SK-N-MC (cell line): Measurements from ENCODE around the gene TTLL11.

ENCODE experiments used
- DNase-seq: peaks from one replicate; pipeline ENCODE4 v3.0.0-alpha.2; 2011; ENCODE audit warnings: low read depth, low spot score
- H3K27ac ChIP-seq: fragments of 200-600 bp; sonication (generic); 2 replicates; pipeline ENCODE4 v1.5.1; 2016; ENCODE audit warnings: mixed run types
- H3K36me3 ChIP-seq: fragments of 200-600 bp; sonication (generic); 2 replicates; pipeline ENCODE4 v1.6.1; 2017; ENCODE audit warnings: antibody characterized with exemption, low read length, mixed read lengths; ENCODE audit not compliant: insufficient read depth
- H3K4me3 ChIP-seq: fragments of 200-600 bp; sonication (generic); 2 replicates; pipeline ENCODE4 v1.5.1; 2016
- H3K9ac ChIP-seq: fragments of 200-600 bp; sonication (generic); 2 replicates; pipeline ENCODE4 v1.8.0; 2017; ENCODE audit warnings: mixed run types, mixed read lengths; ENCODE audit not compliant: insufficient read length
- H3K9me3 ChIP-seq: fragments of 200-600 bp; sonication (generic); 2 replicates; pipeline ENCODE4 v1.6.1; 2017; ENCODE audit warnings: low read depth, mild to moderate bottlenecking, antibody characterized with exemption, low read length, moderate library complexity, mixed read lengths
- EZH2 ChIP-seq: fragments of 200-600 bp; sonication (generic); IDR thresholded peaks from one replicate; pipeline ENCODE4 v1.6.1; 2017; ENCODE audit warnings: antibody characterized with exemption
- FOXP2 ChIP-seq: optimal IDR thresholded peaks from 2 replicates; pipeline ENCODE3; 2011; ENCODE audit warnings: mild to moderate bottlenecking, moderate library complexity; ENCODE audit not compliant: insufficient read depth; ENCODE audit errors: extremely low read length, control extremely low read depth
- POLR2AphosphoS5 ChIP-seq: IDR thresholded peaks from 2 replicates; pipeline ENCODE4 v1.6.1; 2012; ENCODE audit warnings: mild to moderate bottlenecking, low read depth, low read length, borderline replicate concordance

TTLL11 gene

DNA sequence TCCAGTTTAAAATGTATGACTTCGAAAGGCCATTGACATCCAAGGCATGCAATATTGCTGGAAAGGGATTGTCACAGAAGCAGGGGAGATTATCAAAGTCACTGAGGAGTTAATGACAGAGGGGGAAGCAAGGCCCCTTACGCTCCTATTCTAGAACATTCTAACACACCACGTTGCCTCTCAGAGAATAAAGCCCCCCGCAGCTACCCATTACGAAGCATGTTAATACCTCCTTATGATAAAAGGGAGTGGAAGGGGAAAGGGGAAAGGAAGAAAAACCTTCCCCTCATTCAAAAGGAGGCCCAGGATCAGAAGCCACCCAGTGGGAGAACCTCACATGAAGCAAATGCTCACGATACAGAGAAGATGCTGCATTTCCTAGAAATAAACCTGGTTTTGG lies 228.0 kb downstream of the TTLL11 start:
- H3K4me3 ChIP-seq = no peak overlapping the region
- no peak for DNase-seq
- no peaks in the 10 kb centered on the region for H3K36me3 ChIP-seq

DNA sequence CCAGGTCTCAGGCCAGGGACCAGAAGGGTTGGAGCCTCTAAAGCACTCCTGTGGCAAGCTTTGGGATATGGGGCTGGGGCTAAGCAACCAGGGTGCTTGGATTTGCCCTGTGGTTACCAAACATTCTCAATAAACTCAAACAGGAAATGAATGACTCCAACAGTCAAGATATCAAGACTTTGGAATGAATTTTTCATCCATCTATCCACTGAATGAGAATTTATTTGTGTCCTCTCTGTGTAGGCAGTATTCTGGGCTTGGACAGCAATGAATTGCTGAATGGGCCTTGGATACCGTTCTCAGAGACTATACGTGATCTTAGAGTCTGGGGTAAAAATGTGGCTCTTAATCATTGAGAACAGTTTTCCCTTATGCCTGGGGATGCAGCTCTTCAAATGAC lies 229.2 kb downstream of the TTLL11 start:
- no peak for DNase-seq
- H3K27ac ChIP-seq = no peak overlapping the region
- H3K36me3 ChIP-seq = no peaks in the 10 kb centered on the region
- H3K4me3 ChIP-seq = no peak overlapping the region
- H3K9ac ChIP-seq = no peak overlapping the region
- no peak for TF ChIP-seq POLR2AphosphoS5
- TF ChIP-seq FOXP2 = no peak
- TF ChIP-seq EZH2 = no peak
- no peaks in the 10 kb centered on the region for H3K9me3 ChIP-seq

More for the DNA sequence above, 228.0 kb downstream of the TTLL11 start:
- TF ChIP-seq FOXP2 (no peak), EZH2 (no peak), POLR2AphosphoS5 (no peak)
- H3K9me3 ChIP-seq = no peaks in the 10 kb centered on the region
- H3K9ac ChIP-seq = no peak overlapping the region
- no peak overlapping the region for H3K27ac ChIP-seq

DNA sequence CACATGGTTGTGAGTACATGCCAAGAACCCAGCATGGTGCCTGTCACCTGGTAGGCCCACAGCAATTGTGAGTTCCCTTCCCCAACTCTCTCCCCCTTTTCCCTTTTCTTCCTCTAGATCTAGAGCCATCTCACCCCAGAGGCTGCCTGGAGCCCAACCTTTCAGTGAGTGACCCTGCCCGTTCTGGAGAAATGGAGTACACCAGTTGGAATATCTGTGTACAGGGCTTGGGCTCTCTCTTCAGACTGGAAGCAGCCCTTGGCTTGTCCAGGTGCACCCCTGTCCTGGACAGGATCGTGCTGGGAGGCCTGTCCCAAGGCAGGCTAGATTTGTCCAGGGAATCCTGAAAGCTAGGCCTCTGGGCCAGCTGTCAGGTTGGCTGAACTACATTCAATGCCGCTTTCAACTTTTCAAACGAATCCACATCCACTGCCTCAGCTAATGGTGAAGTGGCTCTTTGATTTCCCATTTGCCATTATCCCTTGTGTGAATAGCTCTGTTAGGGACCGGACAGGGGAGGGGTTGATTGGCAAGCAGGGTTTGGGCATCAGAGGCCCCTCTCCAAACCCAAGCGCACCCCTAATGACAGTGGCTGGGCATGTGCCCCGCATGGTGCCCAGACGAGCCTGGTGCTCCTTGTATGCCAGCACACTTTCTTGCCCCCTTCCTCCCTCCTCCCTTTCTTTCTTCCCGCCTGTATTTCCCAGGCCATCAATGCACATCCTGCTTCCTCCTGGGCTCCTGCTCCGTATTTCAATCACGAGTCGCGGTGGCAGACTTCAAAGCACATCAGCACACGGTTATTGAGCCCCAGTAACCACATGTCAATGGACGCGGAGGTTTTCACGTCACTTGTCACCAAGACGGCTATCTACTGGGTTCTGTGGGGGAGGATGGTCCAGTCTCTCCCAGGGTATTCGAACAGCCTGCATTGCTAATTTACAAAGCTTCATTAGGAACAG lies 230.5 kb downstream of the TTLL11 start:
- no peak for TF ChIP-seq POLR2AphosphoS5
- no peak for TF ChIP-seq EZH2
- TF ChIP-seq FOXP2 = no peak
- no peak for DNase-seq

DNA sequence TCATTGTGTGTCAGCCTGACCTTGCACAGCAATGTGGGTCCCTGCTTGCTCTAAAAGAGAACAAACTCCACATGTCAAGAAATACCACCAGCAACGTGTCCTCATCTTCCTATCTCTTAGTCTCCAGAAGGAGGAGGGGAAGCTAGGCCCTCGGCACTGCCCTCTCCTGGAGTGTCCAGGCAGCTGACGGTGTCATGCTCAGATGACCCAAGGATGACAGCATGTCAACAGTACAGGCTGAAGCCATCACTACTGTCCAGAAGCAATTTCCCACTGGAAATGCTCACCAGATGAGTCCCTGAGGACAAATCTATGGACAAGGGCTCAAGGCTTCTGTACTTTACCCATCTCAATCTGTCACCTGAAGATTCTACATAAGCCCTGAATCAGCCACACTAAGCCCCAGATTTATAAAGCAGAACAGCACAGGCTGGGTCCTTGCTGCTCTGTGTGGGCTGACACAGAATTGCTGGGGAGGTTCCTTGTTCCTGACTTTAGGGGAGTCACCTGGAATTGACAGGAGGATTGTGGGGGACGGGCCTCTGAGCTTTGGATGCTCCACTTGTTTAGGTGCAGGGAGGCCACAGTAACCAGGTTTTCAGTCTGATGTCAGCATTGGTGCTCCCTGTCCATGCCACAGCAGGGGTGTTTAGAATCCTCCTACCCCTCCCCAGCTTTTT lies 231.5 kb downstream of the TTLL11 start:
- H3K9me3 ChIP-seq = no peaks in the 10 kb centered on the region
- H3K36me3 ChIP-seq = no peaks in the 10 kb centered on the region
- no peak overlapping the region for H3K27ac ChIP-seq
- DNase-seq = no peak
- no peak for TF ChIP-seq POLR2AphosphoS5
- no peak for TF ChIP-seq FOXP2
- no peak for TF ChIP-seq EZH2
- H3K4me3 ChIP-seq = no peak overlapping the region
- no peak overlapping the region for H3K9ac ChIP-seq

More for the DNA sequence above, 230.5 kb downstream of the TTLL11 start:
- Histone ChIP-seq H3K36me3 (no peaks in the 10 kb centered on the region), H3K9ac (no peak overlapping the region), H3K27ac (no peak overlapping the region), H3K9me3 (no peaks in the 10 kb centered on the region), H3K4me3 (no peak overlapping the region)

DNA sequence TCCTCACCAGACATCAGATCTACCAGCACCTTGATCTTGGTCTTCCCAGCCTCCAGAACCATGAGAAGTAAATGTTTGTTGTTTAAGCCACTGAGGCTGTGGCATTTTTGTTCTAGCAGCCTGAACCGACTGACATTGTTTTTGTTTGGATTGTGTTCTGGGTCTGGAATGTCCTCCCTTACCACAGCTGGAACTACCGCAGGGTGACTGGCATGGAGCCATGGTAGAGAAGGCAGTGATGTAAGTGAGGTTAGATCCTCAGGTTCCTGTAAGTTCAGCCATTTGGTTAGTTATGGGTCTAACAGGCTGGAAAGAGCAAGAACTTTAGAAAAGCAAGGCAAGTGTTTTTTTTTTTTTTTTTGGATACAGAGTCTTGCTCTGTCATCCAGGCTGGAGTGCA lies 232.4 kb downstream of the TTLL11 start:
- H3K27ac ChIP-seq = no peak overlapping the region
- TF ChIP-seq FOXP2 (no peak), EZH2 (no peak), POLR2AphosphoS5 (no peak)
- no peak overlapping the region for H3K4me3 ChIP-seq
- H3K36me3 ChIP-seq = no peaks in the 10 kb centered on the region
- H3K9ac ChIP-seq = no peak overlapping the region
- no peak for DNase-seq
- no peaks in the 10 kb centered on the region for H3K9me3 ChIP-seq

DNA sequence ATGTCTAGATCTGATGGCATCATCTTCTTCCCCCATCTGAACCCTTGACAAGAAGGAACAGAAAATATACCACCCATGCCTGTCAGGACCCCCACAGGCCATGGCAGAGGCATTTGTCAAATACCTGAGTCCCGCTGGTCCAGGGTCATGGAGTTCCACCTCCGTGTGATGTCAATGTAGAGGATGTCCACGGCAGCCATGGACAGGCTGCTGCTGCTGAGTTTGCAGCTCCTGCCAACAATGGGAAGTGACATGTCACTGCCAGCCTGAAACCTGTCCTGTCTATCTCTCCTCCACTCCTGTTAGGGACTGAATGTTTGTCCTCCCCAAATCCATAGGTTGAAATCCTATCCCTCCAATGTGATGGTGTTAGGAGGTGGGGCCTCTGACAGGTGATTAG lies 232.9 kb downstream of the TTLL11 start:
- Histone ChIP-seq H3K4me3 (no peak overlapping the region), H3K27ac (no peak overlapping the region), H3K36me3 (no peaks in the 10 kb centered on the region), H3K9me3 (no peaks in the 10 kb centered on the region), H3K9ac (no peak overlapping the region)
- no peak for DNase-seq
- no peak for TF ChIP-seq EZH2
- no peak for TF ChIP-seq FOXP2
- no peak for TF ChIP-seq POLR2AphosphoS5

DNA sequence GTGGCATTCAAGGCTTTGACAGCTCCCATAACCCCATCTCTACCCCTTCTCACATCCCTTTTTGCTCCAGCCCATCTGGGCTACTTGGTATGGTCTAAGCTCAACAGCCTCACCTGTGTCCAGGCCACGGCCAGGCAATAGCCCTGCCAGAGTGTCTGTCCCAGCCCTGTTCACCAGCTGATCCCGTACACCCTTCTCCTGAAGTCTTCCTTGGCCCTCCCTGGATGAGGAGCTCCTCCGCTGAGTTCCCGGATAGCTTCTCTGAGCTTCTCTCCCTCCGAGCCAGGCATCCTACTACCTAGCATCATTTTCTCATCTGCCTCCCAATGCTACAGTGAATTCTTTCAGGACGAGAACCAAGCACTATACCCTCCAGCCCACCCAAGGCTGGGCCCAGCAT lies 233.5 kb downstream of the TTLL11 start:
- Histone ChIP-seq H3K9ac (no peak overlapping the region), H3K27ac (no peak overlapping the region)
- TF ChIP-seq POLR2AphosphoS5 (no peak), FOXP2 (no peak), EZH2 (no peak)

DNA sequence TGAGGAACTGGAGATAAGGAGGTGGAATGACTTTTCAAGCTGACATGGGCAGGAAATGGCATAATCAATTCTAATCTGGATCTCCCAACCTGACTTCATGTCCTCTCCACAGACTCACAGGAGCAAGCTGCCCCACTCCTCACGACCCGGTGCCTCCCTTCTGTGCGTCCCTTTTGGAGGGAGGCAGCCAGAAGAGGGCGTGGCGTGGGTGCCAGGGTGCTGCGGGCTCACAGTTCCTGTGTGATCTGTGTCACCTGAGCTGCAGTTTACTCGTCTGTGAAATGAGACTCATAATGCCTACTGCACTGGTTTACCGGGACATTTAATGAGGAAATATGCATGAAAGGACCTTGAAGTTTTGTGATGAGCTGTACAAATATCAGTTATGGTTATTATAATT lies 234.3 kb downstream of the TTLL11 start:
- H3K36me3 ChIP-seq = no peaks in the 10 kb centered on the region
- H3K9ac ChIP-seq = no peak overlapping the region
- H3K4me3 ChIP-seq = no peak overlapping the region
- TF ChIP-seq POLR2AphosphoS5 (no peak), FOXP2 (no peak)
- H3K9me3 ChIP-seq = no peaks in the 10 kb centered on the region
- H3K27ac ChIP-seq = no peak overlapping the region
- DNase-seq = no peak

More for the DNA sequence above, 233.5 kb downstream of the TTLL11 start:
- Histone ChIP-seq H3K4me3 (no peak overlapping the region), H3K36me3 (no peaks in the 10 kb centered on the region), H3K9me3 (no peaks in the 10 kb centered on the region)
- DNase-seq = no peak

DNA sequence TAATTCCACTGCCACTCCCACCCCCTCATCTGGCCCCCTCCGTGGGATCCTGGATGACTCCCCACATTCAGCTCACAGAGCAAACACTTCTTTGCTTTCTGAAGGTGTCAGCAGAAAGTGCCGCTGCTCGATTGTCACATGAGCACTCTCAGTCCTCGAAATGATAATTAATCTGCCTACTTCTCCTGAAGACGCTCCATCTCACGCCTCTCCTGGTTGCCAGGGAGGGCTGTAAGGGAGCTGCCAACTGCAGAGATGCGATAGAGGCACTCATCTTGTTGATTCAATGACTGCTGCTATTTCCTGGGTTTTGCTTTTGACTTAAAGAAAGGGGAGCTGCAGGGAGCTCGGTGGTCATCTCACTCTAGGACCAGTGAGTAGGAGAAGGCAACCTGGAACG lies 235.2 kb downstream of the TTLL11 start:
- H3K4me3 ChIP-seq = no peak overlapping the region

More for the DNA sequence above, 235.2 kb downstream of the TTLL11 start:
- H3K9me3 ChIP-seq = no peaks in the 10 kb centered on the region
- no peak overlapping the region for H3K27ac ChIP-seq
- DNase-seq = no peak
- no peak overlapping the region for H3K9ac ChIP-seq
- TF ChIP-seq FOXP2 (no peak), POLR2AphosphoS5 (no peak), EZH2 (no peak)
- H3K36me3 ChIP-seq = no peaks in the 10 kb centered on the region
